ENCODE results near the gene EML4. TPM values are rescaled to one million over a fixed set of nuclear protein-coding genes. Genes with fewer than 3 reads are reported as not detected.

EML4 gene
- total RNA-seq, 3 donors from 2014 or later (not counting 1 experiment from before 2014, with no cell fraction given): 88.4 to 136 (median 91.5) TPM

DNA sequence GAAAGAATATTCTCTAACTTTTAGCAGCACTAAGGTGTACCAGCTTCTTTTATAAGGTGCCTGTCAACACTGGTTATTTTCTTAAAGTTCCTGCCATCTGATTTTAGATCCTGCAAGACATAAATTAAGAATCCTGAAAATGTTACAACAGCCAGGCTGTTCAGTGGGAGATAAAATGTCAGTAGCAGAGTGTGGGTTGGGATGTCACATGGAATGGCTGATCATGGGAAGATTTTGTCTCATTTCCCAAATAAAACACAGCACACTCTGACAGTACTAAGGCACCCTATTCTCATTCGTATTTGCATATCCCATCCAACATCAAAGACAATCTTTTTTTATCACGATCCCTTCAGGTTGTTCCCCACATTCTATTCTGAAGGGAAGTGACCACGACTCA lies 194.3 kb downstream of the EML4 start:
- peaks cover 23% of the 10 kb centered on the region for H3K4me1 ChIP-seq (ENCODE audit: control insufficient read depth, insufficient read depth, low read length)
- no peak for TF ChIP-seq CTCF (IDR thresholded peaks at IDR 0.05)
- no peak overlapping the region for H3K4me3 Mint-ChIP-seq
- no peaks in the 10 kb centered on the region for H3K27me3 ChIP-seq (ENCODE audit: control insufficient read depth, insufficient read depth, low read length)
- H3K27ac Mint-ChIP-seq: no peak overlapping the region
- no peaks in the 10 kb centered on the region for H3K9me3 Mint-ChIP-seq
- no peaks in the 10 kb centered on the region for H3K27me3 Mint-ChIP-seq (ENCODE audit: low read depth in 2 of 2)
- no peak overlapping the region for H3K4me3 ChIP-seq (ENCODE audit: low read length)
- no peaks in the 10 kb centered on the region for H3K9me3 ChIP-seq (ENCODE audit: control insufficient read depth, insufficient read depth, low read length)
- WGBS (ENCODE audit: insufficient coverage): 78% methylated on average over 3 of the region's 3 CpGs
- no peaks in the 10 kb centered on the region for H3K36me3 ChIP-seq (ENCODE audit: control insufficient read depth, insufficient read depth, low read length)
- H3K36me3 Mint-ChIP-seq: no peaks in the 10 kb centered on the region
- H3K4me1 Mint-ChIP-seq: peaks cover 35 to 38% of the 10 kb centered on the region in 2 donors
- intact Hi-C loops (cut with micrococcal nuclease): loop anchor here (5.0 kb wide), 1 partner anchor 1234 kb away; the partner anchor contains the start of gene THADA
- ATAC-seq (no peak), DNase-seq (no peak)
- H3K27ac ChIP-seq (ENCODE audit: low read length): no peak overlapping the region

DNA sequence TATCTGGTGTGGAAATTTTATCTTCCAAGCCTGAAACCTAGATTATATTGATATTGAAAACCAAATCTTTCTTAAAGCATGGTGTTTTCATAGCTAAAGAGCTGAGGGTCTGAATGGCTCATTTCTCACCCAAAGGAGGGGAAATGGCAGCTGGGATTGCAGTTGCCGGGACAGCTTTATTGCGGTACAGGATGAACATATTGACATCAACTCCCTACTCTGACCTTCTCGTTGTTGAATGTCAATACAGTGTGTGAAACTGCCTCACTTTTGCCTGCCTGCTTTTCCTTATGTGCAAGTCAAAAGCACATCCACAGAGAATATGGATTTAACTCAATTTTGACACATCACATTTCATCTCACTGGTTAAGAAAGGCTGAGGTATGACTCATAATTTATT lies 195.5 kb downstream of the EML4 start:
- Mint-ChIP-seq H3K4me3 (no peak overlapping the region), H3K36me3 (no peaks in the 10 kb centered on the region), H3K27me3 (ENCODE audit: low read depth in 2 of 2) (no peaks in the 10 kb centered on the region), H3K4me1 (peaks cover 23 to 26% of the 10 kb centered on the region in 2 donors), H3K27ac (no peak overlapping the region), H3K9me3 (no peaks in the 10 kb centered on the region)
- Histone ChIP-seq H3K27ac (ENCODE audit: low read length) (no peak overlapping the region), H3K36me3 (ENCODE audit: control insufficient read depth, insufficient read depth, low read length) (no peaks in the 10 kb centered on the region), H3K4me1 (ENCODE audit: control insufficient read depth, insufficient read depth, low read length) (peaks cover 15% of the 10 kb centered on the region), H3K9me3 (ENCODE audit: control insufficient read depth, insufficient read depth, low read length) (no peaks in the 10 kb centered on the region), H3K4me3 (ENCODE audit: low read length) (no peak overlapping the region), H3K27me3 (ENCODE audit: control insufficient read depth, insufficient read depth, low read length) (no peaks in the 10 kb centered on the region)
- WGBS (ENCODE audit: insufficient coverage): 89% methylated on average over 3 of the region's 3 CpGs
- intact Hi-C loops (cut with micrococcal nuclease): loop anchor here (5.0 kb wide), 1 partner anchor 1233 kb away; the partner anchor contains the start of gene THADA
- TF ChIP-seq CTCF (IDR thresholded peaks at IDR 0.05): no peak
- DNase-seq (no peak), ATAC-seq (no peak)

DNA sequence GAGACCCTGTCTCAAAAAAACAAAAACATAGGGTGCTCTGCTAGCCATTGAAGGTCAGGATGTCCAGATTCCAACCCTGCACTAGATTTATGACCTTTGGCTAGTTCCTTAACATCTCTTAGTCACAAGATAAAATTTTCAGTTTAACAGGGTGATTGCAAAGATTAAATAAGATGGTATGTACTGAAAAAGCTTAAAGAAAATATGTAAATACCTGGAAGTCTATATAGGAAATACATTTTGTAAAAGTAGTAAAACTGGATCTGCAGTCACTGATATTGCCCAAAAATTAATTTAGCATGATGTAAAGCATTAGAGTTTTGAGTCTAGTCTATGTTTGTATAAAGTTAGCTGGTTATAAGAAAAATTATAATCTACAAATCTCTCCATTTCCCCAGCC lies 197.3 kb downstream of the EML4 start:
- Mint-ChIP-seq H3K27me3 (ENCODE audit: low read depth in 2 of 2) (peaks cover 0 to 2% of the 10 kb centered on the region in 2 donors), H3K27ac (no peak overlapping the region), H3K4me3 (no peak overlapping the region), H3K9me3 (no peaks in the 10 kb centered on the region), H3K4me1 (peaks cover 8 to 10% of the 10 kb centered on the region in 2 donors), H3K36me3 (no peaks in the 10 kb centered on the region)
- intact Hi-C loops (cut with micrococcal nuclease): no loop called here
- no peak overlapping the region for H3K27ac ChIP-seq (ENCODE audit: low read length)
- H3K9me3 ChIP-seq (ENCODE audit: control insufficient read depth, insufficient read depth, low read length): no peaks in the 10 kb centered on the region
- ATAC-seq: no peak
- H3K36me3 ChIP-seq (ENCODE audit: control insufficient read depth, insufficient read depth, low read length): no peaks in the 10 kb centered on the region
- H3K27me3 ChIP-seq (ENCODE audit: control insufficient read depth, insufficient read depth, low read length): no peaks in the 10 kb centered on the region
- DNase-seq: no peak
- TF ChIP-seq CTCF (IDR thresholded peaks at IDR 0.05): no peak
- no peak overlapping the region for H3K4me3 ChIP-seq (ENCODE audit: low read length)
- H3K4me1 ChIP-seq (ENCODE audit: control insufficient read depth, insufficient read depth, low read length): peaks cover 5% of the 10 kb centered on the region

DNA sequence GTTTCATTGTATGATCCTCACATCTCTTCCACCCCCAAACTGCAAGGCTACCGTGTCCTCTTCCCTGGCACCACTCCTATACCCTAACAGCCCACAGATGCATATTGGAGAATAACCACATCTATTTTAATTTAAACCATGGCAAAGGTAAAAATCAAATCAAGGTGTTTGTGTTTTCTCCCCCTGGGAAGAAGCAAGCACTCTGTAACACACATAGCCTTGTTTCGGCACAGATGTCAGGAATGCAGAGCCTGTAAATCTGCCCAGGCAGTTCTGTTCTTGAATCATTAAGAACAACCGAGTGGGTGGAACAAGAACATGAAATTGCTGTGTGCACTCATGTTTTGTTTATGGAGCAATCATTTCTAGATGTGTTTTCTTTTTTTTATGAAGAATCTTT lies 198.7 kb downstream of the EML4 start:
- Histone ChIP-seq H3K9me3 (ENCODE audit: control insufficient read depth, insufficient read depth, low read length) (no peaks in the 10 kb centered on the region), H3K4me1 (ENCODE audit: control insufficient read depth, insufficient read depth, low read length) (no peaks in the 10 kb centered on the region), H3K4me3 (ENCODE audit: low read length) (no peak overlapping the region), H3K36me3 (ENCODE audit: control insufficient read depth, insufficient read depth, low read length) (no peaks in the 10 kb centered on the region), H3K27me3 (ENCODE audit: control insufficient read depth, insufficient read depth, low read length) (no peaks in the 10 kb centered on the region), H3K27ac (ENCODE audit: low read length) (no peak overlapping the region)
- Mint-ChIP-seq H3K9me3 (no peaks in the 10 kb centered on the region), H3K27me3 (ENCODE audit: low read depth in 2 of 2) (peaks cover 0 to 2% of the 10 kb centered on the region in 2 donors), H3K36me3 (no peaks in the 10 kb centered on the region), H3K27ac (no peak overlapping the region), H3K4me1 (no peaks in the 10 kb centered on the region), H3K4me3 (no peak overlapping the region)
- intact Hi-C loops (cut with micrococcal nuclease): no loop called here
- DNase-seq (no peak), ATAC-seq (no peak)
- 89% methylated on average over 3 of the region's 3 CpGs for WGBS (ENCODE audit: insufficient coverage)
- no peak for TF ChIP-seq CTCF (IDR thresholded peaks at IDR 0.05)

Measured in natural killer cell (primary cell).